C1 segment of cervical spinal cord (tissue), 14 donors: Measurements from ENCODE around the gene NVL.
A peak's percentile ranks its signal among the peaks of the same experiment; 100 is the strongest.
"Not testable (repeated sequence)": the region's sequence is repeated elsewhere in the genome, so short reads cannot be mapped to it uniquely, and the experiment has no call there.

Experiments
- DNase-seq, 14 donors: peaks; one replicate each; lab custom pipeline; 2025; lab: John Stamatoyannopoulos, UW

The NVL gene

DNA sequence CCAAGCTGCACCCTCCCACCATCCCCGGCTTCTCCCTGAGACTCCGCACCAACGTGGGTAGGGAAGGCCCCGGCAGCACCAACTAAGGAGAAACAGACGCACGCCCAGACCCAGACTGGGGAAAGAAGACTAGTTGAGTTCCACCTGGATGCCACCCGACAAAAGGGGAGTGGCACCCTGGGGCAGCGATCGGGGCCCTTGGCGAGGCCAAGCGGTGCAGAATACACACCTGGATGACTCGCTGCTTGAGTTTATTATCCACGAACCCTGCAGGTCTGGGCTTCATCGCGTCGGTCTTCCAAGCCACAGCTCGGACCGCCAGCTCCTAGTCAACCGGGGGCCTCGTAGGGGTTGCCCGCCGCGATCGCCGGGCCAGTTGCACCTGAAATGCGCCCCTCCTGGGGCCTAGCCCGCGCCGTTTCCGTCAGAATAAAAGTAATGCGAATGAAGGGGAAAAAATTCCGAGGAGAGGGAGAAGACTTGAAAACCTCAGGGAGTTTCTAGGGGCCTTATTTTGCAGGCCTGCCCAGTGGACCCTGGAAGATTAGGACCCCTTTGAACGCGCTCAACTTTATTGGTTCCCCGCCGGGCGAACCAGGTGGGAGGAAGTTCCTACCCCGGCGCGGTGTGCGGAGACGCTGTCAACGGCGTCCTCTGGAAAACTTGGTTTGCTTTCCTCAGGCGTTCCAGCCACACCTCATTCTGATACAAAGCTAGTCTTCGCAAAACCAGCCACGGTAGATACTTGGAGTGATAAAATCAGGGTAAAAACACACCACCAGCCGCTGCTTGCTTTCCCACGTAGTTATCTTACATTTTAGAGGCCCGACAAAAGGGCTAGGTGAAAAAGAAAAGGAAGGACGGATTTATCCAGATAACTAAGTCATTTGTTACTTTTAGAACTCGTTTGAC lies at the start of gene NVL:
Gene NVL, minus strand, starts transcription at position 331 of the 912 bp plus-strand sequence. Its CDS starts 45 bp downstream, at position 286.
- DNase-seq: peak; percentile 30 to 95 (median 88)

DNA sequence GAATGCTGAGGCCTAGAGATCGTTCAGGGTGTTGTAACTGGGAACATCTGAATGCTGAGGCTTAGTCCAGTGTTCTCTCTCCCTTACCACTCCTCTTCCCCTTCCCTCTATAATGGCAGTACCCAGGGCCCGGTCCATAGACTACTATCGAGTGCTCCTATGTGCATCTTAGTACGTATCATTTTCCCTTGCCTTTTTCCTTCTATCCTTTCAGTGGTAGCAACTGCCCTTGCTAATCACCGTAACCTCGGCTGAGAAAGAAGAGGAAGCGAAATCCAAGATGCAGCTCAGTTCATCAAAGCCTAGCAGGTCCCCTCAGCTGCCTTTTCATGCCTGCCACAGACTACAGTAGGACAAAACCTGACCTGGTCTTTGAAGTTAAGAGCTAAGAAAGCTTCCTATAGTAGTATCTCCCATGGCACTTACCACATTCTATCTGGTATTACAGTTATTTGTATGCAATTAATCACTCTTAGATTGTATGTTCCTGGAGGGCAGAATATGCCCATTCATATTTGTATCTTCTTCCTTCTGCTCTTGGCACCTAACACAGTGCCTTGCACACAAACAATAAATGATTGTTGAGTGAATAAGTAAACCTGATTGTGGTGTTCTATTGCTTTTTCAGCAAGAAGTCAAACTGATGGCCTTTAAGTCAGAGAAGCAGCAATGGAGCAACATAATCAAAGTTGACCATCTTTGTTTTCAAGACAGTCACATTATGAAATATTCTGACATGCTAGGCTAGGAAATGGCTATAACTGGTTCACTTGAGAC lies 49.1 kb upstream of the NVL start:
- no peak for DNase-seq

DNA sequence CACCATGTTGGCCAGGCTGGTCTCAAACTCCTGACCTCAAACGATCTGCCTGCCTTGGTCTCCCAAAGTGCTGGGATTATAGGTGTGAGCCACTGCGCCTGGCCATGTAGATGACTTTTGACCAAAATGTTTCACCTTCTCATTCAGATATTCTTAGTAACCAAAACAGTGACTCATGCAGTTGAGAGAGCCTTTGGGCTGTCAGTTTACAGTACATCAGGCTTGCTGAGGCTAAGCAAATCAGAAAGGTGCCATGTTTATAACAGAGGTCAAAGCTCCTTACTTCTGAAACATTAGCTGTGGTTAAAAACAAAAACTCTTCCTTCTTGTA lies 47.7 kb upstream of the NVL start:
- no peak for DNase-seq

DNA sequence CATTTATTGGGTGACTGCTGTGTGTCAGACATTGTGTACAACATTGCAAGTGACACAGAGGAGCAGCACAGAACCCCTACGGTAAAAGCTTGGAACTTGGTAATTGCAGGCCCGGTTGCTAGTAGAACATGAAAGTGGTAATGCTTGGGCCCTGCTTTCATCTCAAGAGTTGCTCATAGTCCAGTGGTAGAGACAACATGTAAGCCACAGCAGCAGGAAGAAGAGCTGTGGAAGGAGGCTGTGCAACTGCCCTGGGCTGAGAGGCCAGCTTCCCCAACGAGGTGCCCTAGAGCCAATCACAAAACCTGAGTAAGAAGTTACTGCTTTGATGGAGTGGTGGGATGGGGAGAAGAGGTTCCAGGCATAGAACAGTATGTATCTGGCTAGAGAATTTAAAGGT lies 45.1 kb upstream of the NVL start:
- DNase-seq: no peak

DNA sequence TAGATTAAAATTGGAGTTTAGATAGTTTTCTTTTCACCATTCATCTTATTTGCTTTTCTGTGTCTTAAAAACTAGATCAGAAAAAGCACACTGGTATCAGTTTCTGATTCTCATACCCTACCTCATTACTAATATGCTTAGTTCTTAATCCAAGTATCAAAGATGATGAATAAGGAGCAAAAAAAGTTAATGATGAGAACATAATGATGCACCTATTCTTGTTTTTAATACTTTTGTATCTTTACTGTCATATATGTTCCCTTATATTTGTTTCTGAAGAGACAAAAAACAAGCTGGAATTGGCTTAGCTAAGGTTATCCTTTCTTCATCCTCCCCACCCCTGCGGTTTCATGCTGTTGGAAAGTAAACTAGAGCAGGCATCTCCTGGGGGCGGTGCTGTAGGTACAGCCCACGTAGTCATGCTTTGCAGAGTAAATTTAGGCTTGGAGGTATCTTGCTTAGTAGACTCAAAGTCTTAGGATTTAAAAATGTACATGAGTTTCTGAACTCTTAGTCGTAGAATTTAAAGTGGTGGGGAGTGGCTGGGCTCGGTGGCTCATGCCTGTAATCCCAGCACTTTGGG lies 43.1 kb upstream of the NVL start:
- no peak for DNase-seq

DNA sequence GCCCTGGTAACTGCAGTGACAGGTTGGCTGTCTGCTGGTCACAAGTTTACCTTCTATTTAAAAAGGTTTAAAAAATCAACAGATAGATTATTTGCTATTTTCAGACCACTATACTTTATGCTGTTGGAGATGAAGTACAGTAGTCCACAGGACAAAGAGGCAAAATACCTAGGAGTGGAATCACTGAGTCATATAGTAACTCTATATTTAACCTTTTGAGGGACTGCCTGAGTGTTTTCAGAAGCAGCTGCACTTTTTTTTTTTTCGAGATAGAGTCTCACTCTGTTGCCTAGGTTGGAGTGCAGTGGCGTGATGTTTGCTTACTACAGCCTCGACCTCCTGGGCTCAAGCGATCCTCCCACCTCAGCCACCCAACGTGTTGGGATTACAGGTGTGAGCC lies 38.4 kb upstream of the NVL start:
- no peak for DNase-seq

DNA sequence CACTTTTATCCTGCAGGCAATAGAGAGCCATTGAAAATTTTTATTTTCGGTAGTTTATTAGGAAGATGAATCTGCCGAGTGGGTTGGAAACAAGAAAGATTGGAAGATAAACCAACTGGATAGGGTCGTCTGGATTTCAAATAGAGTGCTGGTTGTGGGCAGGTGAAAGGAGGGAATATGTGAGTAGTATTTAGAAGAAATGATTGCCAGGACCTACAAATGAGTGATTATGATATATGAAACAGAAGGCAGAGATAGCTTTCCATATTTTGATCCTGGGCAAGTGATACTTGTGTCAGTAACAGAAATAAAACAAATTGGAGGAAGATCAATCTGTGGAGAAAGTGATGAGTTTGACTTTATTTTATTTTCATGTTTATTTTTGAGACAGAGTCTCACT lies 29.2 kb upstream of the NVL start:
- no peak for DNase-seq

DNA sequence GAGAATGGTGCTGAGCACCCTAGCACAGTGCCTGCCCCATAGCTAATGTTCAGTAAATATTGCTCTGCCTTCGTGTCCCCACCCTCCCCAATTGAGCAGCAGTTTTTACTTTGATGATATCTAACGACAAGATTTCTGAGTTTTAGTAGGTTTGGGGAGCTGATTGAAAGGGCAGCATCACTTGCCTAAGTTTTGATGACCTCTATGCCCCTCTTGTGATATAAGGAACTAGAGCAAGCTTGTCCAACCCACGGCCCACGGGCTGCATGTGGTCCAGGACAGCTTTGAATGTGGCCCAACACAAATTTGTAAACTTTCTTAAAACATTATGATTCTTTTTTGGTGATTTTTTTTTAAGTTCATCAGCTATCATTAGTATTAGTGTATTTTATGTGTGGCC lies 28.3 kb upstream of the NVL start:
- no peak for DNase-seq

DNA sequence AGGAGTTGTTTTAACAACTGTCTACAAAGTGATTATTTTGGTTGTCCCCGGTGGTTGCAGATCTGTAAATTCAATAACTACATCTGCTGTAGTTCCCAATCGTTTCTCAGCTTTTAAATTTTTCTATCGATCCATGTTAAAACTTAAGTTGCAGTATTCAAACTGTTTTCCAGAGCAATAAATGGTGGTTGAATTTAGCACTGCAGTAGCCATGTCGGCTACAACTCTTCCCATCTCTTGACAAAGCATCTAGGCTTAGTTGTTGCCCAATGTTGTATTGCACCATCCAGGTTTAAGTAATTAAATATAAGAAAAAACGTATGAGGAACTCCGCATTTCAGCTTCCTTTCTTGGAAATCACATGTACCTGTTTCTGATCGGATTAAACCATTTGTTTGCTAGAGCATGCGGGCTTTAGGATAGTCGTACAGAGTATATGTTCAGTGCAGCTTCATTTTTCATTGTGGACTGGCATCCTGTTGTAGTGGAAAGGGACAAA lies 27.7 kb upstream of the NVL start:
- DNase-seq: no peak

DNA sequence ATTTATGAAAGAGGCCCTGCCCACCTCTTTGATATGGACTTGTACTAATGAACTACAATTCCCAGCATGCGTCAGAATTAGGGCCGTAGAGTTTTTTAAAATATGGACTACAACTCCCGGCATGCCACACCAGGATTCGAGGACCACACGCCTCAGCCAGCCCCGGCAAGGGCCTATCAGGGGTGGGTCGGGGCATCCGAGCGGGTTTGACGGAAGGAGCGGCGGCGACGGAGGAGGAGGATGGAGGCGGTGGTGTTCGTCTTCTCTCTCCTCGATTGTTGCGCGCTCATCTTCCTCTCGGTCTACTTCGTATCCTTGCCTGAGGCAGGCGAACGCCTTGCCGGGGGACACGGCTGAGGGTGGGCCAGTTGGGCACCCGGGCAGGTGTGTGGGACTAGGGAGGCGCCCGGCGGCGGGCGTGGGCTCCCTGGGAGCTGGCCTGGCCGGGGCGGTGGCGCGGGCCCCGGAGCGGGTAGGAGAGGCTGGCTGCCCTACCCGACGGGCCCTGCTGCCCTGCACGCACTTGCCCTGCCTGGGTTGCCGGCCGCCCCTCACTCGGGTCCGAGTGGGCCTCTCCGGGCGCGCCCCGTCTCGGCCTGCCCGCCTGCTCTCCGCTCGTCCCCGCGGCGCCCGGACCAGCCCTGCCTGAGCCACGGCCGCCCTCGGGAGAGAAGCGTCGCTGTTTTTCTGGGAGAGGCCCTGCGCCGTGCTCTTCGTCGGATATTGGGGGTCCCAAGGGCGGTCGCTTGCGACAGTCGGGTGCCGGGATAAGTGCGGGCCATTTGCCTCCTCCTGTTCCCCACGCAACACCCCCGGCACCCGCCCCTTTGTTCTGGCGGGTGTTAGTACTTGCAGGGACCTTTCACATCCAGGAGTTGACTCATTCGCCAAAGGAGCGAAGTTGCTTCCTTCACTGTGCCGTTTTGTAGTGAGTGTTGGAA lies 27.0 kb upstream of the NVL start, which contains the start of gene CNIH4:
Gene CNIH4, plus strand, starts transcription at position 195 of the 941 bp plus-strand sequence. Its CDS starts 46 bp downstream, at position 241.
- DNase-seq: peak; percentile 38 to 95 (median 82)

DNA sequence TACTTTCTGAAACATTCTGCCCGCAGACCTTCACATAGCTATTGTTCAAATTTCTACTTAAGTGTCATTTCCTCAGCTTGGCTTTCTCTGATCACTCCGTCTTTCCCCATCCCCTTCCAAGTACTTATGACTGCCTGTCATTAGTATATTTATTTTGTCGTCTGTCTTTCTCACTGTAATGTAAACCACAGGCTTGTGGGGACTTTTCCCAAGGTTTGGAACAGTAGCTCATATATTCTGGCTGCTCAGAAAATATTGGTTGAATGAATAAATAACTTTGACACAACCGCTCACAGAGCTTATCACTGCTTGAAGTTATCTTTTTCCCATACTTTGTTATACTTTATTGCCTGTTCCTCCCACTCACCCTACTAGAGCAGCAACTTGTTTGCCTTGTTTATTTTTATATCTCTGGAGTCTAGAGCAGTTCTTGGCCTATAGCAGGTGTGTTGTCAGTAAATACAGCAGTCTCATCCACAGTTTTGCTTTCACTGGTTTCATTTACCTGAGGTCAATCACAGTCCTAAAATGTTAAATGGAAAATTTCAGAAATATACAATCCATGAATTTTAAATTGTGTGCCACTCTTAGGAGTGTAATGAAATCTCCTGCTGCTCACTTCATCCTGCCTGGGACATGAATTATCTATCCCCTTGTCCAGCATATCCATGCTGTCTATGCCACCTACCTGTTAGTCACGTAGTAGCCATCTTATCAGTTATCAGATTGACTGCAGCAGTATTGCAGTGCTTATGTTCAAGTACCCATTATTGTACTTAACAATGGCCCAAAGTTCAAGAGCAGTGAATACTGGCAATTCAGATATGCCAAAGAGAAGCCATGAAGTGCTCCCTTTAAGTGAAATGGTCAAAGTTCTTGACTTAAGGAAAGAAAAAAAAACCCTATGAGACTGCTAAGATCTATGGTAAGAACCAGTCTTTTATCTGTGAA lies 24.3 kb upstream of the NVL start:
- no peak for DNase-seq

DNA sequence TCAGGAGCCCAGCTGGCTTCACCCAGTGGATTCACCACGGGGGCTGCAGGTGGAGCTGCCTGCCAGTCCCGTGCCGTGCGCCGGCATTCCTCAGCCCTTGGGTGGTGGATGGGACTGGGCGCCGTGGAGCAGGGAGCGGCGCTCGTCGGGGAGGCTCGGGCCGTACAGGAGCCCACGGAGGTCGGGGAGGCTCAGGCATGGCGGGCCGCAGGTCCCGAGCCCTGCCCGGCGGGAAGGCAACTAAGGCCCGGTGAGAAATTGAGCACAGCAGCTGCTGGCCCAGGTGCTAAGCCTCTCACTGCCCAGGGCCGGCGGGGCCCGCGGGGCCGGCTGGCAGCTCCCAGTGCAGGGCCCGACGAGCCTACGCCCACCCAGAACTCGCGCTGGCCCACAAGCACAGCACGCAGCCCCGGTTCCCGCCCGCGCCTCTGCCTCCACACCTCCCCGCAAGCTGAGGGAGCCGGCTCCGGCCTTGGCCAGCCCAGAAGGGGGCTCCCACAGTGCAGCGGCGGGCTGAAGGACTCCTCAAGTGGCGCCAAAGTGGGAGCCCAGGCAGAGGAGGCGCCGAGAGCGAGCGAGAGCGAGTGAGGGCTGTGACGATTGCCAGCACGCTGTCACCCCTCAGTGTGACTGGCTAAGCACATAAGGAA lies 22.6 kb upstream of the NVL start:
- DNase-seq: not testable (repeated sequence)

DNA sequence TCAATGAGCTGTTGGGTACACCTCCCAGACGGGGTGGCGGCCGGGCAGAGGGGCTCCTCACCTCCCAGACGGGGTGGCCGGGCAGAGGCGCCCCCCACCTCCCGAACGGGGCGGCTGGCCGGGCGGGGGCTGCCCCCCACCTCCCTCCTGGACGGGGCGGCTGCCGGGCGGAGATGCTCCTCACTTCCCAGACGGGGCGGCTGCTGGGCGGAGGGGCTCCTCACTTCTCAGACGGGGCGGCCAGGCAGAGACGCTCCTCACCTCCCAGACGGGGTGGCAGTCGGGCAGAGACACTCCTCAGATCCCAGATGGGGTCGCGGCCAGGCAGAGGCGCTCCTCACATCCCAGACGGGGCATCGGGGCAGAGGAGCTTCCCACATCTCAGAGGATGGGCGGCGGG lies 19.7 kb upstream of the NVL start:
- DNase-seq: not testable (repeated sequence)

DNA sequence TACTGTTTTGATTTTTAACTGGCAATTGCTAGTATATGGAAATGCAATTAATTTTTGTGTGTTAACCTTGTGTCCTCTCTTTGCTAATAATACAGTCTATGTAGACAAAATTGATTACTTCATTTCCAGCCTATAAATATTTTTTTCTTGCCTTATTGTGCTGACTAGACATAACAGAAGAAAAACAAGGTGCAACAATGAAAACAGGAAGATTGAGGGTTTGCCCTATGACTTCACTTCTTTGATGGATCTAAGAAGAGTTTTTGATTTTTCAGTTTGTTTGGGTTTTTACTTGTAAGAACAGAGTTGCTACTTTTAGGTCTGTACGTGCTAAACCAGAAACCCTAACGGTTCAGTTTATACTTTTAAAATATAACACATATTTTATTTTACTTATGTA lies 18.2 kb upstream of the NVL start:
- DNase-seq: no peak

DNA sequence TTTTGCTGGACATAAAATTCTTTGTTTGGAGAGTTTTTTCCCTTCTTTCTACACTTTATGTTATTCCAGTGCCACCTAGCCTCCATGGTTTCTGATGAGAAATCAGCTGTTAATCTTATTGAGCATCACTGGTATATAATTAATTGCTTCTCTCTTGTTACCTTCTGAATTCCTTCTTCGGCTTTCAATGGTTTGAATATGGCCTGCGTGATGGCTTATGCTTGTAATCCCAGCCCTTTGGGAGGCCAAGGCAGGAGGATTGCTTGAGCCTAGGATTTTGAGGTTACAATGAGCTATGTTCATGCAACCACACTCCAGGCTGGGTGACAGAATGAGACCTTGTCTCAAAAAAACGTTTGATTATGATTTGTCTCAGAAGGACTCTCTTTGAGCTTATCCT lies 13.7 kb upstream of the NVL start:
- no peak for DNase-seq

DNA sequence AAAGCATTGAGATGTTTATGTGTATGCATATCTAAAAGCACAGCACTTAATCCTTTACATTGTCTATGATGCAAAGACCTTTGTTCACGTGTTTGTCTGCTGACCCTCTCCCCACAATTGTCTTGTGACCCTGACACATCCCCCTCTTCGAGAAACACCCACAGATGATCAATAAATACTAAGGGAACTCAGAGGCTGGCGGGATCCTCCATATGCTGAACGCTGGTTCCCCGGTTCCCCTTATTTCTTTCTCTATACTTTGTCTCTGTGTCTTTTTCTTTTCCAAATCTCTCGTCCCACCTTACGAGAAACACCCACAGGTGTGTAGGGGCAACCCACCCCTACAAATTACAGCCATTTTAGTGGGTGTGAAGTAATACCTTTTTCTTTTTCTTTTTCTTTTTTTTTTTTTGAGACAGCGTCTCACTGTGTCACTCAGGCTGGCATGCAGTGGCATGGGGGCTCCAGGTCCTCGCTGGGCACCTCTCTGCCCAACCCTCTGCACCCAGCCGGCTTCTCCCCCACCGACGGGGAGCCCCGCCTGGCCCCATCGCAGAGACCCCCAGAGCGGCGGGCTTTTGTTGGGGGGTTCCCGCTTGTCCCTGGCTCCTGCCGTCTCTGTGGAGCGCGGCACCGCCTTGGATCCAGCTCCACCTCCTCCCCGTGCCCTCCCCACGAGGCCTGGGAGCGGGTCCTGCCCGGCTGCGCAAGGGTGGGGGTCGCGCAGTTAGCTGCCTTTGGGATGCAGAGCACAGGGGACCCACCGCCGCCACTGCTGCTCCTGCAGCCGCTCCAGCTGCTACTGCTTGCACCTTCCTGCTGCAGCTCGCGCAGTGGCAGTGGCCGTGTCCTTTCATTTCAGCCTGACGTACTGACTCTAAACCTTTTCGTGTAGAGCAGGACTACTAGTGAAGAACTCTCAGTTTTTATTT lies 10.7 kb upstream of the NVL start:
- peak in 1 of 14 donors; percentile 2 for DNase-seq

DNA sequence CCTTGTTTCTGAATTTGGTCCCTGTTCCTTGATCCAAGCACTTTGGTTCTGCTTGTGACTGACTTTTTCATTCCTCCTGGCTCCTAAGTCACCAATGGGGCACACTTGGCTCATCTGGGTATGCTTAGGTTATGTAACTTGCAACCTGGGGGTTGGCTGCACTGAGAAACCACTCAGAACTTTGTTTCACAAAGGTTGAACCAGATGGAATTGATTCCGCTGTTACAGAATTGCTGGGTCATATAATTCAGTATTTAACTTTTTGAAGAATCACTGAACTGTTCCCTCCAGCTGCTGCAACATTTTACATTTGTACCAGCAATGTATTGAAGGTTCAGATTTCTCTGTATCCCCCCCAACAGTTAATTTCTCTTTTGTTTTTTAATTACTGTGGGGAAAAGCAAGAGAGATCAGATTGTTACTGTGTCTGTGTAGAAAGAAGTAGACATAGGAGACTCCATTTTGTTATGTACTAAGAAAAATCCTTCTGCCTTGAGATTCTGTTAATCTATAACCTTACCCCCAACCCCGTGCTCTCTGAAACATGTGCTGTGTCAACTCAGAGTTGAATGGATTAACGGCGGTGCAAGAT lies 9.6 kb upstream of the NVL start:
- no peak for DNase-seq
